Measurements from ENCODE around the gene BGLAP. TPM values are rescaled to one million over a fixed set of nuclear protein-coding genes. Genes with fewer than 3 reads are reported as not detected.

BGLAP gene
- total and polyA plus RNA-seq, 2 of the 13 experiments (the other 11 are each of a cell fraction or from before 2014, with no cell fraction given), result 0.62 to 1.6 TPM

DNA sequence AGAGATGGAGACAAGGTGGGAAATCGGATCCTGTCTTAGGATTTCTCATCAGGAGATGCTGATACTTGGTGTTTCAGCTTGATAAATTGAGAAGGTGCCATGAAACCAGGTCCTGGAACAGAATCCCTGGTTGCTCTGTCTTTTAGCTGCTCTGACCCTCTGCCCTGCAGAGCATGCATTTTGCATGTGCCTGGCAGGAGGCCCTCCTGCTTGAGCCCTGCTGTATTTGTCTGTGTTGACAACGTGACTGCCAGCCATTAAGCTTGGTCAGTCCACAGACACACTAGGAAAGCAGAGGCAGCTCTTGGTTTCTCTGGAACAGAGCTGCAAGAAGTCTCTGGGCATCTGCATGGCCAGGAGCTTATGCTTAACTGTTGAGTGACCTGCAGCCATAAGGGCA is 45.5 kb upstream of the BGLAP start:
- intact Hi-C loops (cut with micrococcal nuclease; ENCODE audit: unreplicated experiment) (no loop called here), in situ Hi-C loops (cut with HindIII; ENCODE audit: extremely low pct_ligation_motif_present, low pct_unique_long_range_greater_than_20kb) (no loop called here)
- Histone ChIP-seq H3K9me3 (ENCODE audit: low read length) (no peaks in the 10 kb centered on the region), H3K4me2 (ENCODE audit: low read depth, low read length) (no peak overlapping the region), H3K4me3 (replicated peaks in 1 of 3; ENCODE audit: insufficient read depth in 1 of 3, low read depth in 2 of 3, low read length in 3 of 3) (no peak overlapping the region), H4K20me1 (ENCODE audit: insufficient read depth, low read length) (no peaks in the 10 kb centered on the region), H3K36me3 (replicated peaks in 1 of 2; ENCODE audit: control insufficient read depth in 1 of 2, insufficient read depth in 2 of 2, low read length in 2 of 2) (peaks cover 13 to 18% of the 10 kb centered on the region in 2 experiments), H3K27me3 (ENCODE audit: control insufficient read depth in 1 of 2, insufficient read depth in 2 of 2, low read length in 2 of 2) (no peaks in the 10 kb centered on the region; a peak in 1 of 5 replicates), H3K4me1 (ENCODE audit: insufficient read depth, low read length) (peaks cover 67% of the 10 kb centered on the region), H2AFZ (ENCODE audit: low read length) (no peak overlapping the region), H3K79me2 (ENCODE audit: insufficient read depth, low read length) (peaks cover 36% of the 10 kb centered on the region), H3K9ac (ENCODE audit: insufficient read depth, low read depth, low read length) (no peak overlapping the region; the same call in 1 of the 2 replicates), H3K27ac (ENCODE audit: extremely low read length, insufficient read depth, low read length) (peak overlapping the region; percentile 4)
- CTCF ChIA-PET (ENCODE audit: low intra/inter-chr PET ratio, low total read pairs), result no interaction called here
- ATAC-seq (no peak), DNase-seq (ENCODE audit: low spot score) (no peak), FAIRE-seq (no peak)
- BruUV-seq (replicated peaks), result no TSS peak
- POLR2A ChIA-PET, result interaction anchor here (3.6 kb wide), 1 partner anchor 17 kb away, joined by 32 read pairs; the partner anchor contains the start of gene PMF1
- 60% methylated on average over 2 of the region's 2 CpGs for WGBS (ENCODE audit: low lambda C conversion rate)
- TF ChIP-seq MLXIP (CRISPR knock-in tag; IDR thresholded peaks at IDR 0.05; ENCODE audit: borderline replicate concordance) (no peak), ZNF331 (CRISPR knock-in tag; IDR thresholded peaks at IDR 0.05) (no peak), TOPORS (CRISPR knock-in tag; IDR thresholded peaks at IDR 0.05) (no peak), ARID5B (CRISPR knock-in tag; IDR thresholded peaks at IDR 0.05) (no peak), ZNF20 (CRISPR knock-in tag; IDR thresholded peaks at IDR 0.05) (no peak), ZFP36L2 (CRISPR knock-in tag; IDR thresholded peaks at IDR 0.05) (no peak), ZHX1 (CRISPR knock-in tag; IDR thresholded peaks at IDR 0.05; ENCODE audit: low read depth) (no peak), MEIS2 (CRISPR knock-in tag; IDR thresholded peaks at IDR 0.05) (no peak), CERS6 (CRISPR knock-in tag; IDR thresholded peaks at IDR 0.05) (no peak), TEAD3 (CRISPR knock-in tag; optimal IDR thresholded peaks at IDR 0.05; ENCODE audit: borderline replicate concordance) (no peak), HIVEP1 (CRISPR knock-in tag; IDR thresholded peaks at IDR 0.05) (no peak)
- TF ChIP-seq, protein P1, sequence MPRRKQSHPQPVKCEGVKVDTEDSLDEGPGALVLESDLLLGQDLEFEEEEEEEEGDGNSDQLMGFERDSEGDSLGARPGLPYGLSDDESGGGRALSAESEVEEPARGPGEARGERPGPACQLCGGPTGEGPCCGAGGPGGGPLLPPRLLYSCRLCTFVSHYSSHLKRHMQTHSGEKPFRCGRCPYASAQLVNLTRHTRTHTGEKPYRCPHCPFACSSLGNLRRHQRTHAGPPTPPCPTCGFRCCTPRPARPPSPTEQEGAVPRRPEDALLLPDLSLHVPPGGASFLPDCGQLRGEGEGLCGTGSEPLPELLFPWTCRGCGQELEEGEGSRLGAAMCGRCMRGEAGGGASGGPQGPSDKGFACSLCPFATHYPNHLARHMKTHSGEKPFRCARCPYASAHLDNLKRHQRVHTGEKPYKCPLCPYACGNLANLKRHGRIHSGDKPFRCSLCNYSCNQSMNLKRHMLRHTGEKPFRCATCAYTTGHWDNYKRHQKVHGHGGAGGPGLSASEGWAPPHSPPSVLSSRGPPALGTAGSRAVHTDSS (CRISPR knock-in tag; conservative IDR thresholded peaks at IDR 0.05), result no peak

Measured in HepG2 (cell line).